Ishikawa (cell line): ENCODE measurements around the gene CHAF1A.

ENCODE experiments used
- EP300 ChIP-seq: IDR thresholded peaks from 2 replicates; pipeline ENCODE4 v1.6.1; 2012; ENCODE audit warnings: borderline replicate concordance
- NFIC ChIP-seq: IDR thresholded peaks from 2 replicates; pipeline ENCODE4 v1.6.1; 2012
- TCF12 ChIP-seq: IDR thresholded peaks from 2 replicates; pipeline ENCODE4 v1.6.1; 2012; ENCODE audit warnings: low read depth
- YY1 ChIP-seq: IDR thresholded peaks from 2 replicates; pipeline ENCODE4 v1.6.1; 2012; ENCODE audit warnings: low read depth

DNA sequence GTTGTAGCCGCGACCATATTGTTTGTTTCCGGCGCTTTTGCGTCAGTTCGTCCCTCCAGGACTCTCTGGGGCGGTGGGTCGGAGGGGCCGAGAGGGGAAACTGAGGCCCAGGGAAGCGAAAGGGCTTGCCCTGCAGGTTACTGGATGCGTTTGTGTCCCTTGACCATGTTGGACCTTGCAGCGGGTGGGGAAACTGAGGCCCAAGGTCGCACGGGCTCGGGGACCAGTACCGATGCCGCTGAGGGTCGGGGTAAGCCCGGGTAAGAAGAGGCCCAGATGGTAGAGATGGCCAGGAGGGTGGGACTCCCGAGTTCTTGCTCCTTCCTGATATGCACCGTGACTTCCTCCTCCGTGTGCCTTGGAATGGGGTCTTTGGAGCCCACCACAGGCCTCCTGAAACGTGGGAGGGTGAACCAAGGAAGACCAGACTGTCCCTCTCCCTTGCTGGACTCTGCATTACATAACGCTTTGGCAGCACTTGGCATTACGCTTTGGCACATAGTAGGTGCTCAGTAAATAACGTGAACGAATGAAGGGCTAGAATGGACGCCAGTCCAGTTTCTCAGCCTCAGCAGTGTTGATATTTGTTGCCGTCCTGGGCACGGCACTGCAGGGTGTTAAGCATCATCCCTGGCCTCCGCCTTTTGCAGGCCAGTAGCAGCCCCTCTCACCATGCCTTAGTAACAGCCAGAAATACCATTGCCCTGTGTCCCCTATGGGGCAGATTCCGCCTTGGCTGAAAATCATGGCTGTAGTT, 743 bp downstream of the CHAF1A start:
- no peak for TF ChIP-seq TCF12
- no peak for TF ChIP-seq EP300
- TF ChIP-seq NFIC: no peak
- no peak for TF ChIP-seq YY1
